Measurements from ENCODE around the gene PLIN4.
A peak's percentile ranks its signal among the peaks of the same experiment; 100 is the strongest.

PLIN4 gene

GRCh38 chr19:4488496-4488895, 29.8 kb downstream of the PLIN4 start:
- DNase-seq, result no peak

DNA sequence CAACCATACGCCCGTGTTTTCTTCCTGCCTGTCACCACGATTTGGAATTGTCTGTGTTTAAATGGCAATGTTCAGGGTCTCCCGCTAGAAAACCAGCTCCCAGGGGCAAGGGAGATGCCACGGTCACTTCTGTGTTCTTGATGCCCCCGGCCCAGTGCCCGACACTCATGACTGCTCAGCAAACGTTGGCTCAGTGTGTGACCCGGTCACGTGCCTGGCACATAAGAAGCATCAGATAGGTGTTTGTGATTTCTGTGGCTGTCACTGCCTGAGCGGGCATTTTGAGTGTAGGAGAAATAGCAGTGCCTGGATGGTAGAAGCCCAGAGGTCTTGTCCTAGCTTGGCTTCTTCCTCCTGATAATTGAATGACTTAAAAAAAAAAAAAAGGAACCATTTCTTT, 30.7 kb downstream of the PLIN4 start:
- DNase-seq, result no peak

DNA sequence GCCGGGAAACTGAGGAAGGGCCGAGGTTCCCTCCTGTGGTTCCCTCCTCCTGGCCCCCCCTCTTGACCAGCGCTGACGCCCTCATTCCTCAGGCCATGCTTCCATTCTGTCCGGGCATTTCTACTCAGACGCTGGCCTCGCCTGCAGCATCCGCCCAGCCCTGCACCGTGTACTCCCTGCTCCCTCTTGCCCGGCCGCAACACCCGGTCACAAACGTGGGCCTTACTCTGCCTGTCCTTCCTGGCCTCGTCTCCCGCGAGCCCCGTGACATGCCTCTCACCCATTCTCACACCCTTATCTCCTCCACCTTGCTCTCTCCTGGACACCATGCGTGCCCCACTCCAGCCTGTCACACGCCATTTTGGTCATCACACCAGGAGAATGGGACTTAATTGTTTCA, 34.9 kb downstream of the PLIN4 start:
- no peak for DNase-seq

DNA sequence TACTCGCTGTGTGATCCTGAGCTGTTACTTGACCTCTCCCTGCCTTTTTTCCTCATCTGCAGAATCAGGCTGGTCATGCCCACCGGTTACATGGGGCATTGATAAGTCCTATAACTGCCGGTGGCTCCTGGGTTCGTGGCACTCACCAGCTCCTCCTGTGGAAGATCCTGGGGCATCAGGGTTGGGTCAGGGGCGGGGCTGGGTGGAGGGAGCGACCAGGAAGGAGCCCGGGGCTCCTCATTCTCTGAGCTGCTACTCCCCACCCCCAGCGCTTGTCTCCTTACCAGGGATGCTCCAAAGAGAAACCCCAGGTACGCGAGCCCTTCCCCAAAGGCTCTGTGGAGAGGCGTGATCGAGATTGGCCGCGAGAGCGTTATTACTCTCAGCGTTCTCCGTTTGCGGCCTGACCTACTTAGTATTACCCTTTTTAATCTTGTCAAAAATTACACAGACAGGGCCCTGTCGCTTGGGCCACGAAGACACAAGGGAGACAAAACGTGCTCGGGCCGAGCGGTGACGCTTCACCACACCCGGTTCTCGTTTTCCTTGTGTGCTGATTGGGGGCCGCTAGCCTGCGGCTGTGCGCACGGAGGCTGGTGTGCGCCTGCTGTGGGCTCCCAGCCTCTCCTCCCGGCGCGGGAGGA, 35.4 kb downstream of the PLIN4 start:
- no peak for DNase-seq

GRCh38 chr19:4477034-4477801, 41.1 kb downstream of the PLIN4 start:
- no peak for DNase-seq

GRCh38 chr19:4474514-4475022, 43.7 kb downstream of the PLIN4 start:
- no peak for DNase-seq

DNA sequence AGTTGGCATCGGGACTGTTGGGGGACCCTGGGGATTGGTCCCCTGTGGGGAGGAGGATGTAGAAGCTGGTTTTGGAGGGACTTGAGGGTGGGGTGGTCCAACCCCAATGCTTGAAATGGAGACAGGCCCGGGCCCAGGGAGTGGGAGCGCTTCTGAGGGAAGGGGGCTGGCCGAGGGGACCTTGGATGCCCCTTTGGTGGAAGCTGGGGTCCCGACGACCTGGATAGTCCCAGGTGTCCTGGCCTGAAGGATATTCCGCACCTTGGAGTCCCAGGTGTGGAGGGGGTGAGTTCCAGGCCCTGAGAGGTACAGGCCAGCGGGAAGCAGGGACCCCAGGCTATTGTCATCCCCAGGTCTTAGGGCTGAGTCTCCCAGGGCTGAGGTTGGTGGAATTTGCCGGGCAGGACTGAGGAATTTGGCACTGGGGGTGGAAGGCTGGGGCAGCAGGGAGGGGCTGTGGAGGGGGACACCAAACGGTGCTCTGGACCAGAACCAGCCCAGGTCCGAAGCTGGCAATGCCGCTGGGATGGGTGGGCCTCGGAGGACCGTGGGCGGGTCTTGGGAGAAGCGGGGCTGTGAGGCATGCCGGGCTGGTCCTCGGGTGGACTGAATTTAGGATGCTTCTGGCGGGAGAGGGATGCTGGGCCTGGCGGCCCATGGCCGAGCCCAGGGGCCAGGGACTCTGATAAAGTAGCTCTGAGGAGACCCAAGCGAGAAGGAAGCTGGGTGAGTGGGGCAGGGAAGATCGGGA, 44.3 kb downstream of the PLIN4 start:
- no peak for DNase-seq

DNA sequence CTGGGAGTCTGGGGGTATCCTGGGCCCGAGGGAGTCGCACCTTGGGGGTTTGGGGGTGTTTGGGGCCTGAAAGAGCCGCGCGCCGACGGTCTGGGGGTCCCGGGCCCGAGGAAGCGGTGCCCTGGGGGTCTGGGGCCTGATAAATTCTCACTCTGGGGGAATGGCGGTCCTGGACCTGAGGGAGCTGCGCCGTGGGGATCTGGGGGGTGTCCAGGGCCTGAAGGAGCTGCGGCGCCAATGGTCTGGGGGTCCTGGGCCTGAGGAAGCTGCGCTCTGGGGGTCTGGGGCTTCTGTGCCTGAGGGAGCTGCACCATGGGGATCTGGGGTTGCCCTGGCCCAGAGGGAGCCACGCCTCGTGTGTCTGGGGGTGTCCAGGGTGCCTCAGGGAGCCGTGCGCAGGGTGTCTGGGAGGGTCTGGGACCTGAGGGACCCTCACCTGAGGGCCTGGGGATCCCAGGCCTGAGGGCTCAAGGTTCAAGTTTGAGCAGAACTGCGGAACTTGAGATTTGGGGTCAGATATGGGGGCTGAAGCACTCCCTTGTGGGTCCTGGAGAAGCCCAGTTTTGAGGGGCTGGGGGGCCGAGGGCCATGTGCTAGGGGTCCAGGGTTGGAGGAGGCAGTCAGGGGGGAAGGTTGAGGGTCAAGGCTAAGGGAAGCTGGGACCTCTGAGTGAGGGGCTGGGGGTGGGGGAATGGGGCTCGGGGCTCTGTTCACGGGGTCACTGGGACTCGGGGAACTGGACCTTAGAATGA, 45.1 kb downstream of the PLIN4 start:
- DNase-seq, result no peak

- no peak for DNase-seq
Measured at GRCh38 chr19:4472174-4472974, 45.9 kb downstream of the PLIN4 start, which contains the start of gene HDGFL2. Gene HDGFL2, plus strand, starts transcription at chr19:4472297. Its CDS starts 54 bp downstream, at chr19:4472351.

DNA sequence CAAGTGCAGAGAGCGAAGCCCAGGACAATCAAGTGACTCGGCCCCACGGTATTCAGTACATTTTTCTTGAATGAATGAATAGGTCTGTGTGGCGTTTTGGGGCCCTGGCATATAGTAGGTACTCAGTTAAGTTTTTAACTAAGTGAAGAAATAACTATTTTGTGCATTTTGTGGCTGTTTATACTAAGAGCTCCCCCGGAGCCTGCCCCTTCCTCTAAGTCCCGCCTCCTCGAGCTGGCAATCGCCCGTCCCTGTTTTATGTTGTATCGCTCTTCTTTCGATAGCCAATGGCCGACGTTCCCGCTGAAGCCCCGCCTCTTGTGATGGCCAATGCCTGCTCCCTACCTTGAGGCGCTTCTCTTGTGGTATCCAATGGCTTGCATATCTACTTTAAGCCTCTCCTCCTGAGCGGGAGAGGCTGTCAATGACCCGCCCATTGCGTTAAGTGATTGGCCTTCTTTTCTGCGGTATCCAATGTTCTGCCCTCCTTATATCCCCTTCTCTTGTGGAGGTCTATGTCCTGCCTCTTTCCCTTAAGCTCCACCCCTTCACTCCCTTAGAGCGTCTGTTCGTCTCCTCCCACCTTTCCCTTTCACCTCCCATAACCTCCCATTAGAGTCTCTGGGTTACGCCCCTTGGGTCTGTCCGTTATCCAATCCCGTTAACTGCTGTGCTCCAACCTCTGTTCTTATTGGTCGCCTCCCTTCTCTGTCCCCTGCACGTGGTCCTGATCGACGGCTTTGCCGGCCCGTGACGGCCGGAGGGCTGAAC, 46.7 kb downstream of the PLIN4 start:
- DNase-seq, result peak; percentile 97

DNA sequence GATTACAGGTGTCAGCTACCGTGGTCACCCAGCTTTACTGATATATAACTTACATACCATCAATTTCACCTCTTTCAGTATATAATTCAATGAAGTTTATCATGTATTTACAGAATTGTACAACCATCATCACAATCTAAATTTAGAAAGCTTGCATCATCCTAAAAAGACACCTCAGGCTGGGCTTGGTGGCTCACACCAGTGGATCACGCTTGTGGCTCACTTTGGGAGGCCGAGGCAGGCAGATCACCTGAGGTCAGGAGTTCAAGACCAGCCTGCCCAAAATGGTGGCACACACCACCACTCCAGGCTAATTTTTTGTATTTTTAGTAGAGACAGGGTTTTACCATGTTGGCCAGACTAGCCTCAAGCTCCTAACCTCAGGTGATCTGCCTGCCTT, 50.5 kb downstream of the PLIN4 start:
- DNase-seq, result no peak

GRCh38 chr19:4464815-4465581, 53.3 kb downstream of the PLIN4 start:
- no peak for DNase-seq

DNA sequence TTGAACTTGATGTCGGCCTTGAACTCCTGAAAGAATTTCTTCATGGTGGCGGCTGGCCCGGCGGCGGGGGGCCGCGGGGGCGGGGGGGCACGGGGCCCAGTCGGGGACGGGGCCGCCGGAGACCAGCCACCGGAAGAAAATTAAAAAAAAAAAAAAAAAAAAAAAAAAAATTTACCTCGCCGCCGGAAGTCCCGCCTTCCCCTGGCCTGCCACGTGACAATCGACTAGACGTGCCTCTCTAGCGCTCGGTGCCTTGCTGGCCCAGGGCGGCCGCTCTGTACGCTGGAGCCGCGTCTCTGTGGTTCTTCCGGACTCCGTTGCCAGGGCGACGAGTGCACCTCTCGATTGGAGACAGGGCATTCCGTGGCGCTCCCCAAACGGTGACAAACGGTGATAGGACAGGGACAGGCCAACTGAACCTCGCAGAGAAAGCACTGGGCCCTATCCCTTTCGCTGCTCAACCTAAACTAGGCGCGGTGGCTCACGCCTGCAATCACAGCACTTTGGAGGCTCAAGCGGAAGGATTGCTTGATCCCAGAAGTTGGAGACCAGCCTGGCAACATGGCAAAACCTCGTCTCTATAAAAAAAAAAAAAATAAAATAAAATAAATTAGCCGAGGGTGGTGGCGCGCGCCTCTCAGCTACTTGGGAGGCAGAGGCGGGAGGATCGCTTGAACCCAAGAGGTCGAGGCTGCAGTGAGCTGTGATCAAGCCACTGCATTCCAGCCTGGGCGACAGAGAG, 60.5 kb downstream of the PLIN4 start, which contains the start of gene UBXN6:
TSS of gene UBXN6 (minus strand) at position 141 of the 742 bp plus-strand sequence. CDS start at position 44, 97 bp downstream.
- DNase-seq, result peak; percentile 97

DNA sequence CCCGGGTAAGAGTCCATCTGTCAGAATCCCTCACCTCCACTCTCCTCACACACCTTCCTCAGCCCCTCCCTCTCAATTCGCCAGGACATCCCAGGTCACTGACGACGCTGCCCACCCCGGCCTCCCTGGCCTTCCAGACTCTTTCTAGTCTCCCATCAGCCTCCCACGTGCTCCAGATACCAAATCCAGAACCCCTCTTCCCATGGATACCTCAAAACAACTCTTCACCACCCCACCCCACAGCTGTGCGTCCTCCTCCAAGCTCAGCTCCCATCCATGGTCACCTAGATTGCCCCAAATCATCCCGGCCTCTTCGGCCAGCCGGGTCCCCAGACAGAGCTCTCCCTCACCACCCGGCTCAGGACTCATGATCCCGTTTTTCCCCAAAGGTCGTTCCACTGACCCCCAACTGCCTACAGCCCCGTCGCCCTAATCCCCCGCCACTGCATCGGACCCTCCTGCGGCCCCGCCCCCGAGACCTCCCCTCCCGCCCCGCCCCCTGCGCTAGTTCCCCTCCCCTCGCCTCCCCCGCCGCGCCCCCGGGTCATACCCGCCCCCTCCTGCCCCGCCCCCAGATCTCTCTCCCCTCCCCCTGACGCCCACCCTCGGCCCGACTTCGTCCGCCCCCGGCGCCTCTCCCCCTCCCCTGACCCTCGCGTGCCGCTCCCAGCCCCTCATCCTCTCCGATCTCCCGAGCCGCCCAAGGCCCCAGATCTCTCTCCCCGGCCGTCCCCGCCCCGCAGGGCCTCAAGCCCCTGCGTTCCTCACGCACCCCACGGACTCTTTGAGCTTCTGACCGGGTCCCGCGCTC, 61.2 kb downstream of the PLIN4 start:
- peak; percentile 45 to 53 for DNase-seq

- no peak for DNase-seq
Measured at GRCh38 chr19:4456476-4456842, 61.8 kb downstream of the PLIN4 start.

- no peak for DNase-seq
Measured at GRCh38 chr19:4455719-4456475, 62.4 kb downstream of the PLIN4 start.

Data from activated CD4-positive, alpha-beta T cell treated with anti-CD3 and anti-CD28 coated beads, Interleukin-2, amount 50 U/mL, for 4 hours (primary cell).